Islet precursor cell (in vitro differentiated cells): ENCODE results near the gene USP48.

Source experiments
- DNase-seq: peaks from one replicate; pipeline ENCODE4 v3.0.0-alpha.2; 2018

USP48 gene

DNA sequence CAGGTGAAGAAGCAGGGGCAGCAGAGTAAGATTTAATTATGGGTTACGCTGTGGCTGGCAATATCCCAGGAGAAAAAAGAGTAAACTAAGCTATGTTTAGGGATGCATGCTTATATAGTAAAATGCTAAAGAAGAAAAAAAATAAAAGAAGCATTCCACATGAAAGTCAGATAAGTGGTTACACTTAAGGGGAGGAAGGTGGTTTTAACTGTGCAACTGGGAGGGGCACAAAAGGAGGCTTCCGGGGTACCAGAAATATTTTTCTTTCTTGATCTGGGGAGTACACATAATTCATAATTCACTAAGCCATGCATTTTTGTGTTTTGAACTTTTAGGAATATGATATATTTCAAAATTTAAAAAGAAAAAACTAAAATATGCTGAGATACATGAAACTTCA, 39.5 kb downstream of the USP48 start:
- no peak for DNase-seq

DNA sequence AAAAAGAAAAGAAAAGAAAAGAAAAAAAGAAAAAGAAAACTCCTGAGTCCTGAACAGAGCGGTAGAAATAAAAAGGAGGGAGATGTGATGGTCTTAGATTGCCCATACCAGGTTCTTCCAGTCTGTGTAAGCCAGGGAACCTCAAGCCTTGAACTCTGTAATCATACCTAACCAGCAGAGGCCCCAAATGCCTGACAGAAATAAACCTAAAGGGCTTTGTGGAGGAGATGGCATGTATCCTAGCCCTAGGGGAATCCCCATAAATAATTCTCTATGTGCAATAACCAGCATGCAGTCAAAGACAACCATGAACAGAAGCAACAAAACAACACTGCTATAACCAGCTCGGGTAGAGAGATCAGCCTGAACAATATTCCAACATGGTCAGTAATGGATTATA, 40.4 kb downstream of the USP48 start:
- DNase-seq, result no peak

DNA sequence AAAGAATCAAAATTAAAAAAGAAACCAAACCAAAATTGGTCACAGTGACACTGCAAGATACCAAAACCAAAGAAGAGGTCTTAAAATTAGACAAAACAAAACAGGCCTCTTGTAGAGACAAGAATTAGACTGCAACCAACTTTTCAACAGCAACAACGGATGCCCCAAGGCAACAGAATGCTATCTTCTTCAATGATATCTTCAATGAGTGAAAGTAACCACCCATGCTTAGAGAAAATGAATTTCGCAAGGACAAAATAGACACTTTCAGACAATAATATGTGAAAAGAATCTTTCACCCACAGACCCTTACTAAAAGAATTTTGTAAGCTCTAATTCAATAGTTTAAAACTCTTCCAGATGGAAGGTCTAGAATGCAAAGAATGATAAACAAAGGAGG, 41.7 kb downstream of the USP48 start:
- no peak for DNase-seq

DNA sequence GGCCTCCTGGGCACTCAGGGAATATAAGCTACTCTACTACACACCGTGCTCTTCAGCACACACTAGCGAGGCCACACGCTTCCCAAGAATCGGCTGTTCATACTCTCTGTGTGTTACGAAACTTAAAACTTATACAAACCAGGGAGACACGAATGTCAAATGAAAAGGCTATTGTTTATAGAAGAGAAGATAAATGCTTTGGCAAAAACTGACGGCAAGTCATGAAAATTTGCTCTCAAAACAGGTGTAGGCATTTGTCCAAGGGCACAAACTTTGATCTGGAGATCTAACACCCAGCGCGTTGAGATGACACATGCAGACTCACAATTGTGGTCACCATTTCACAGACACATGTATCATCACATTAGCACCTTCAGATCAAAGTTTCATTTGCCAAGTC, 46.1 kb downstream of the USP48 start:
- DNase-seq, result no peak

DNA sequence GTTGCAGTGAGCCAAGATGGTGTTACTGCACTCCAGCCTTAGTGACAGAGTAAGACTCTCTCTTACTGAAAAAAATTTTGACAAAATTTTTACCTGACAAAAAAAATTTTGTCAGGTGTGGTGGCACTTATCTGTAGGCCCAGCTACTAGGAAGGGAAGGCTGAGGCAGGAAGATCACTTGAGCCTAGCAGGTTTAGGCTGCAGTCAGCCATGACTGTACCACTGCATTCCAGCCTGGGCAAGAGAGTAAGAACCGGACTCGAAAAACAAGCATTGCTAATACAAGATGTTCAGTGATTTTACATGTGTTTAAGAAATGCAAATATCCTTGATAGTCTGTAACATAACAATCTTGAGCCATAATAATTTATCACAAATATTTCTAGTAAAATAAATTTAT, 46.9 kb downstream of the USP48 start:
- no peak for DNase-seq

DNA sequence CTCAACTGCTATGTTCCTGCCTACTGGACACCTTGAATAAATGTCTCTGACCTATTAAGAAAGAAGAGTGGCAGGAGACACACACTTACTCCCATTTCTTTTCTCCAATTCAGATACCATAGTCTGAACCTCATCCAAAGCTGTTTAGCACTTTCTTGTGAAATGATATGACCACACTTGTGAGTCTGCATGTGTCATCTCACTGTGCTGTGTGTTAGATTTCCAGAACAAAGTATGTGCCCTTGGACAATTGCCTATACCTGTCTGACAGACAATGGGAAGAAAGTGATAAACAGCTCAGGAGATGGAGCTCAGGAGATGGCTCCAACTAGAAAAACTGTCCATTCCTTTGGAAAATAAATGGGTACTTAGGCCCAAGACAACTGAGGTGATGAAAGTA, 48.4 kb downstream of the USP48 start:
- no peak for DNase-seq

DNA sequence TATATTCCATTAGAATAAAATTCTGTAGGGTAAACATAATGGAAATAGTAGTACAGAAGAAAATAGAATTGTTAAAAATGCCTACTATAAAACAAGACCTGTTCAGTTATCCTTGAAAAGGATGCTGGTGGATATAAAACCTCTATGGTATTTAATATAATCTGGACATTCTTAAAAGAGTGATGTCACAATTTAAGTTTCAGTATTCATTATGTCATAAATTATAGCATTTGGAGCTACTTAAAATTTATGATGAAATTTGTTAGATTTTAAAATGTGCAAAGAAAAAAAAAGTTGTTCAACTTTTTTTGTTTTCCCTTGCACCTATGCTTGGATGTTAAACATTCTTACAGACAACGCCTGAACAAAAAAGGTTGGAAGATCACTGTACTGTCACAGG, 50.3 kb downstream of the USP48 start:
- DNase-seq, result no peak

DNA sequence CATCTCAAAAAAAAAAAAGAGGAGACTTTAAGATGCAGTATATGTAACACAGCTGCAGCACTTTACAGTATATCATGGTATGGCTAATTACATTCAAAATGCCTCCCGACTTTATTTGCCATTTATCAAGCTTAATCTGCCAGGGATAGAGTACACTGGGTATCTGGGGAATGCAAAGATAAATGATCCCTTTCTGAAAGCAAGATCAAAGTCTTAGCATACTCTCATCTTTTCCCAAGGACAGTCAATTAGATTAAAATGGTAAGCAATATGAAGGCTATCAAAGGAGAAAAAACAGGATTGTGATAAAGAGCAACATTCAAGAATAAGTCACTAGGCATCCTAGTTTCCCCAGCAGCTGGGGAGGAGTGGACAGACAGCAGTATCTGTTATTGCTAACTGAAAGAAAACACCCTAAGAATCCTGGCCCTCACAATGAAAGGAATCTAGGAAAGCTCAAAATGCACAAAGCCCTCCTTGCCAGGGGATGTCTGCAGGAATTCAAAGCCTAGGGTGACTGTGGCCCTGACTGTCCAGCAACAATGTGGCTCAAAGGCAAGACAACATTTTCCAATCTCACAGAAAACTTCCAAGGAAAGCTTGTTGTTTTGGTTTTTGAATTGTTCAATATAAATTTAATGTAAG, 57.1 kb downstream of the USP48 start:
- no peak for DNase-seq

DNA sequence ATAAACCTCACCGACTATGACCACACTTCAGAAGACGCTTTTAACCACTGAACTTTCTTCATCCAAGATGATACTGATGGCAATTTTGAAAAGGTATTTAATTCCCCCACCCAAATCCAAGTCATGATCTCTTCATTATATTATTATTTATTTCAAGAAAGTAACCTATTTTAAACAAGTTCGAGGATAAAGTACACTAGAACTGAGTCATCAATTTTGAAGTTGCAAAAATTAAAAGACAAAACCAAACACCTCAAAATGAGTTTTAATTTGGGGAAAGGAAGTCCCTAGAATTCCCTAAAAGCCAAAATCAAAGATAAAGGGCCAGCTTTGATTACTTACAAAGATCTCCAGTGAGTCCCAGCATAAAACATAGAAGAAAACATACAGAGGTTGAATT, 58.4 kb downstream of the USP48 start:
- no peak for DNase-seq

DNA sequence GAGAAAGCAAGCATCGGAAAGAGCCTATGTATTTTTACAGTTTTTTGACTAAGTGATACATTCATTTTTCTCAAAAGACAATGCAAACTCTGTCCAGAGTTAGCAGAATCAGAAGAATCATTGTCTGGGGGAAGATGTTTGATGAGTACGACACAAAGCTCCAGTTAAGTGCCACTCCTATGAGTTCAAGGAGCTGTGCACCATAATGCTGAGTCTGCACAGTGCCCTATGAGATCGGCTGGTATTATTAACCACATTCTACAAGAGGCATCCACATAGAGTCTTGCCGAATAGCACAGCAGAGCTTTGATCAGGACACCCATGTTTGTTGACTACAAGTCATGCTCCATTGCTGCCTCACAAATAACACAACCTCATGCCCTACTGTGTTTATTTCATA, 58.9 kb downstream of the USP48 start:
- no peak for DNase-seq

DNA sequence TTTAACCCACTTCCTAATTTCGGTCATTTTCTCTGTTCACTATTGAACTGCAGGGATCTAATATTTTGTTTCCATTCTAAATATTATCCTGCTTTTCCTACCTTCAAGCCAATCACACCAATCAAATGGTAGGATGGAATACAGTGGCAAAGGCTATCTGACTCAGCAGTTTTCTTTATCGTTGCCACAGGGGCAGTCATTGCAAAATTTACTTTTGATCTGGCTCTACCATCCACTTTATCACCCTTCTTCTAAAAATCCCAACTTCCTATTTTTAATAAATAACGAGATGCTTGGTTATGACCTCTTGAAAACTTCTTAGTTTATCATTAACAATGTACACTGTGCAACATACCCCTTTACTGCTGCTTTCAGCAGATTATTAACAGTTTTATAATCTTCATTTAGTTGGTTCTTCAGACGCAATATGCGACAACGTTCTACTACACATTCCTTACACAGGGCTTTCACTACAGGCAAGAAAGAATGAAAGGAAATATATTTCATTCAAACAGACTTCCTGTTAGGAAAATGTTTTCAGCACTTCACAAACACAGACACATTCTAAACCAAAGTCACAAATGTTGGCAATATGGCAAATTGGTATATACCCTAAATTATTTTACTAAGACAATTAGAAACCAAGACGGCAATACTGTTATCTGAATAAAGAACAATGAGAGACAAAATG, 61.5 kb downstream of the USP48 start:
- no peak for DNase-seq

DNA sequence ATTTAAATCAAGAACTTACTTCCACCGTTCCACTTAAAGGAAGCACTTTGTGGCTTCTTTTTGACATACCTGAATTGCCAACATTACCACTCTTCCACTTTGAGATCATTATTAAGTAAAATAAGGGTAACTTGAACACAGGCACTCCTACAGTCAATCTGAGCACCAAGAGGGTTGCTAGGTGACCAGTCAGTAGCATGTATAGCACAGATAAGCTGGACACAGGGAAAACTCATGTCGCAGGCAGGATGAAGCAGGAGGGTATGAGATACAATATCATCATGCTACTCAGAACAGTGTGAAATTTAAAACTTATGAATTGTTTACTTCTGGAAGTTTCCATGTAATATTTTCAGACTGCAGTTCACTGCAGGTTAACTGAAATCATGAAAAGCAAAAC, 66.8 kb downstream of the USP48 start:
- DNase-seq, result no peak

DNA sequence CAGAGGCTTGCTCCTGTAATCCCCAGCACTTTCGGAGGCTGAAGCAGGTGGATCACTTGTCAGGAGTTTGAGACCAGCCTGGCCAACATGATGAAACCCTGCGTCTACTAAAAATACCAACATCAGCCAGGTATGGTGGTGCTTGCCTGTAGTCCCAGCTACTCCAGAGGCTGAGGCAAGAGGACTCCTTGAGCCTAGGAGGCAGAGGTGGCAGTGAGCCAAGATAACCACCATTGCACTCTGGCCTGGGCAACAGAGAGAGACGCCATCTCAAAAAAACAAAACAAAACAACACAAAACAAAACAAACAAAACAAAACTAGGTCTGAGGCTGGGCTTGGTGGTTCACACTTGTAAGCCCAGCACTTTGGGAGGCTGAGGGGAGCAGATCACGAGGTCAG, 75.1 kb downstream of the USP48 start:
- DNase-seq, result no peak

DNA sequence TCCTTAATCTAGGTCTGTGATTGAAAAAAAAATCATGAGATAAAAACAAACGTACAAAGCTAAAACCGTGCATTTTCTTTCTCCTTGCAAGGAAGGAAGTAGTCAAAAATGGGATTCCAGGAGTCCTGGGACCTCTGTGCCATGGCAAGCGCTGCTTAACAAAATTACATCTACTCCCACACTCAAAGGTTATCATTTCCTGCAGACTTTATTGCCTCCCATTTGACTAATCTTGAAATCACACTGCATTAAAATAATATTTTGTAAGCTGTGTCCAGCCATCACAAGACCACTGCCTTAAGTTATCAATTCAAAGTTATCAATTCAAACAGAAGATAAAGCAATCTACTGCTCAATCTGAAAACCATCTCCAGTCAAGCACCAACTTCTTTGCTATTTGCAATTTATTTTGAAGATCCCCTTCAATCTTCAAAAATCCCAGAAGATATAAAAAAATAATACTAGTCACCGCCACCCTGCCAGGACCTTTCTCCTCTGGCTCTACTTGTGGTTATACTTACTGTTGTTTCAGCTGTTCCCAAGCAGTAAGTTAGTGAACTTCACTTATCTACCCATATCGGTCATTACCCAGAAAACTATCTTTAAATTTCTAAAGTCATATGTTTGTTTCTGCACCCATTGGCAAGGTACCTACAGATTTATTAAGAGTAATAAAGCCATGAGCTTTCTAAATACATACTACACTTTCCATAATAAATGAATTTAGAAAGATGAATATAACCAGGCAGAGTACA, 75.7 kb downstream of the USP48 start:
- DNase-seq, result no peak

DNA sequence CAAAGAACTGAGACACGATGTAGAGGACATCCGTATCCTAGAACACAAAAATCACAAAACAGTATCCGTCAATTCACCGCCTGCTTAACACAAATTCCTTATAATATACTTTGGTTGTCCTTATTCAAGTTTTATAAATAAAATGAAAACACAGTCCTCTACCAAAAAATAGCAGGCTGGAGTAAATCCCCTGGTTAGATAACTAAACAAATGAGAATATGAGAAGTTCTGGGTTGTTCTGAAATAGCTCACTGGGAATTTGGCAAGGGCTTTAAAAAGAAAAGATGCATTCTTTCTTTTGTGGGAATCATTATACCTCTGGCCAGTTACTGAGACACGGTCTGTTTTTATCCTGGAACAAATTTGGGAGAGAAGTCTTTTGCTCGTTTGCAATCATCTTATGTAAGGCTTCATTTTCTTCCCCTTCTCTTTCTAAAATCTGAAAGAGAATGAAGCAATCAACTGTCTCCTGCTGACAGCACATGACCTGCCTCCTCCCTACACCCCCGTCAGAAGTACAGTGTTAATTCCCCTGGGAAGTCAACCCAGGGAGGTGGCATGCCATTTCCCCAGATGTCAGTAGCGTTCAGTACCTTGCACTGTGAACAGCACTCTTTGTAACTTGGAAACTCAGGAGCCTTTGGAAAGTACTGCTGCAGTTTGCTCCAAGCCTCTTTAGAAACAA, 76.7 kb downstream of the USP48 start:
- peak; percentile 69 for DNase-seq

DNA sequence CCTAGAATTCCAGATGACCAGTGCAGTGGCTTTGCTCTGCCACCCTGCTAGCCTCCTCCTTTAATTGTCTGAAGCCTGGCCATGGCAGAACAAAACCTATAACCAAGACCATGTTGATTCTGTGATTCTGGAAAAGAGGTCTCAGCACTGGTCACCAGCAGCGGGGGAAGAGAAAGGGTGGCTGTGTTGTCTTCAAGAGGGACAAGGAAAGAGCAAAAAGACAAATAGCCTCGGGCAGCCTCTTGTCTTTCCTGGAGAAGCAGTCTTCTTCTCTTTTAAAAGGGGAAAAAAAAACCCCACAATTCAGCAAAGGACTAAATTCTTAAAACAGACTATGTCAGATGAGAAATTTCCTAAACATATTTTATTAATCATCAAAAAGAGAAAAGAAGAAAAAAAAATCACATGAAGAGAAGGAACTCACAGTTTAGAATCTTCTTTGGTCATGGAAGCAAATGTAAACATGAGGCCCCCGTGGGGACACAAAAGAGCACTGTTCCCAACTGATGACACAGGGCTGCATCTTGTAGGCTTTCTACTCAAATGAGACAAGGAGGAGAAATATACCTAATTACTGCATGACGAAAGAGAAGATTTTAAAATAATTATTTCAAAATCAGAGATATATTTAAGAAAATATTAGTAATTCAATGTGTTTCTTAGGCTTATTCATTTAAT, 77.5 kb downstream of the USP48 start:
- DNase-seq, result peak; percentile 58

DNA sequence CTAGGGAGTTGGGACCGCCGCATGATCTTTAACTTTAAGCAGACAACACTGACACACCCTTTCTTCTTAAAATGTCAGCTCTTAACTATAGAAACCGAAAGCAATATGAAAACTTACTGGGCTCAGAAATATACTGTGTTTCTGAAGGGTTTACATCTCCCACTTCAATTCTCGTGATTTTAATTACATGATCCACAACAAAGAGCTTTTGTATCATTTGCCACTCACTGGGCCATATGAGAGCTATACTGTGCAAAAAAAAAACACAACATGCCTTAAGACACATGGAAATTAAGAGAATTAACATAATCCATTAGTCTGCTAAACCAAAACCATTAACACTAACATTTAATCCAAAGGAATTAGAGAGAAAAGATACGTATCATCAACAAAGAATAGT, 78.8 kb downstream of the USP48 start:
- no peak for DNase-seq

DNA sequence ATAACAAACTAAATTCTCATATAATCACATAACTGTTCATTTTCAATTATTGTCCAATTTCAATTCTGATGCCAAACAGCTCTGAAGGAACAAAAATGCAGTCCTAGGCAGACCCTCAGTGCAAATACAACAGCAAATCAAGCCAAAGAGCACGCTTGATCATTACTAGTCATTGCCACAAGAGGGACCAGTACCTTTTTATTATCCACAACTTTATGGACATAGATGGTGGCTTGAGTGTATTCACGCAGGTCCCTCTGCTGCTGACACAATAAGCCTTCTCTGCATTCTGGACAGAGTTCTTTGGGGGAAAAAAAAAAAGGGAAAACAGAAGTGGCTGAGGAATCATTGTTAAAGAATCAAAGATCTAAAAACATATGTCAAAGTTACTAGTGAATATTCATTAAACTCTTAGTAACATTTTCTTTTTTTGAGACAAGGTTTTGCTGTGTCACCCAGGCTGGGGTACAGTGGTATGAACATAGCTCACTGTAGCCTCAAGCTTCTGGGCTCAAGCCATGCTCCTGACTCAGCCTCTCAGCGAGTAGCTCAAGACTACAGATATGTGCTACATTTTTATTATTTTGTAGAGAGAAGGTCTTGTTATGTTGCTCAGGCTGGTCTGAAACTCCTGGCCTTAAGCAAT, 79.5 kb downstream of the USP48 start:
- no peak for DNase-seq

DNA sequence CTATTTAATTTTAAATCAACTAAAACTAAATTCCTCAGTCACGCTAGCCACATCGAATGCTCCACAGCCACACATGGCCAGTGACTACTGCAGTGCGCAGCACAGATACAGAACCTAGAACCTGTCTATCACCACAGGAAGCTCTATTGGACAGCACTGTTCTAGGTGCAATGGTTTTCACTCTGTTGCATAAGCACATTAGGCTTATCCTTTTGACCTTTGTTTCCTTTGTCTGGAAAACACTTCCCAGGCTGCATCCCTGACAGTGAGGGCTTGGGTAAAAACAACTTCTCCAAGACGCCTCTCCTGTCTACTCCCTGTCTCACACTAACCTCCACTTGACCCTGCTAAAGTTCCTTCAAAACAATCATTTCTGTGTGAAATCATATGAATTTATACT, 80.2 kb downstream of the USP48 start:
- DNase-seq, result no peak

DNA sequence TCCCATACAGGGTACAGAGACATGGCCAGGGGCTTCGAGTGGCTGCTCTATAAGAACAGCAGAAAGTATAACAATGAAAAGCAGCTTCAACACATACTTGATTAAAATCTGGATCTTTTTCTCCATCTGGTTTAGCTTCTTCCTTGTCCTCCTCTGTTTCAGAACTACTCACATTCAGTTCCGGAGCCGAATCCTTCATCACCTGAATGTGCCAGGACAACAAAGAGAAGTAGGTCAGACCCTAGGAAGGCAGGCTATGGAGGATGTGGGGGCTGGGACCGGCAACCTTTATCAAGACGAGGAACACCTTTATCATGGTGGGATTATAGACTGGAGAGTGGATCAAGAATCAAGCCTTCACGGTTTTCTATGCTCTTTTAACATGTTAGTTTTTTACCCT, 81.5 kb downstream of the USP48 start:
- DNase-seq, result no peak

DNA sequence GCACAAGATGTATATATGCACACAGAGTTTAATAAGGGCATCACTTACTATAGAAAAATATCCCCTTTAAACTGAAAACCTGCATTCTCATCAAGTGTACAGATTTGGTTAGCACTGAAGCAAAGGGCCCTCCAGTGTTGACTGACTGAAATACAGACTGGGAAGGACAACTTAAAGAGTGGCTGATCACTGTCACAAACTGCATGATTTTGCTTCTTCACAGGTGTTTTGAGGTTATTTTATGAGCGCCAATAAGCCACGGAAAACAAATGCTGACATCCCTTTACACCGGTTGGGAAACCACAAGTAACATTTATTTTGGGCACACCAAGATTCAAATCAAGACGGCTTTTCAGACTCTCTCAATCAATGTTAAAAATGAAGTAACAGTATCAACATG, 82.9 kb downstream of the USP48 start:
- no peak for DNase-seq

DNA sequence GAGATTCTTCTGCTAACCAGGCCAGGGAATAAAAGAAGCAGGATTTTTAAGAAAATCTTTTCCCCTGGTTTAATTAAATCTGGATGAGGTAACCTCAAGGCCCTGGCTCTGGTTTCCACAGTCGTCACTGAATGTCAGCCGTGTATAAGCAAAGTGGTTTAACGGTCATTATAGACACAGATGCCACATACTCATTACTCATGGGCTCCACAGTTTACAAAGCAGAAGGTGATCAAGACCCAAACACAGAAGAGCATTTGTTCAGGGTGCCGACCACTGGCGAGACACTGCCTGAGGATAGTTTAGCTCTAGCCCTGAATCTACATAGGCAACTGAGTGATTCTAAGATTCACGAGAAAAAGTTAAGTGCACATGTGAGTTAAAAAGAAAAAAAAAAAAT, 86.0 kb downstream of the USP48 start:
- peak; percentile 52 for DNase-seq

DNA sequence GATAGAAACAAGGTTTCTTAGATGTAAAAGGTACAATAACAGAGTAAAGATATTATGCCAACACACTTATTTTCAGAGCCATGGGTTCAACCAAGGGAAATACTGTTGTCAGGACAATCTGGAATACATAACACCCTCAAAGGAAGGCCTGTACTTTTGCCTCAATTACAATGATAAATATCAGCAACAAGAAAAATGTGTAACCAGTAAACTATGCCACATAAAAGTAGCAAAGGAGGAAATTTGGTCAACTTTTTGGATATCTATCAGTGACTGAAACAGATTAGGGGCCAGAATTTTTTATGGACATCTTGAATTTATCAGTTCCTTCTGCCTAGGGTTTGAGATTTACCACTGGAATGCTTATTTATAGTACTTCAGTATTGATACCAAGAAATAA, 89.2 kb downstream of the USP48 start:
- DNase-seq, result no peak
